IMR-90 (cell line): ENCODE data around the gene FOXP1. TPM values are rescaled to one million over a fixed set of nuclear protein-coding genes. Genes with fewer than 3 reads are reported as not detected.

Source experiments
- ATAC-seq: fragments of 200-7000 bp; cut with Tn5 transposase; 2 replicates; pipeline ENCODE4 v1.9.1; 2020; ENCODE audit warnings: low read depth, mild to moderate bottlenecking, moderate library complexity
- BruUV-seq: library from RNA; stranded (reverse); fragments of 400-500 nt; replicated peaks from 2 replicates; lab custom pipeline; 2021; lab: Mats Ljungman, UMichigan
- CTCF ChIA-PET: fragments of 300-600 bp; formaldehyde crosslinking; extraction: SDS; loops from one replicate; lab custom pipeline; 2021; ENCODE audit warnings: antibody characterized with exemption; lab: Yijun Ruan, JAX
- POLR2A ChIA-PET: fragments of 300-600 bp; sonication (Branson Sonifier 250); formaldehyde crosslinking; loops from one replicate; lab custom pipeline; 2022; ENCODE audit warnings: antibody characterized with exemption; ENCODE audit not compliant: unreplicated experiment; lab: Charles Lee
- DNase-seq: peaks from one replicate; pipeline ENCODE4 v3.0.0; 2013
- H2AFZ ChIP-seq: replicated peaks from 2 replicates; pipeline ENCODE3; 2013; ENCODE audit warnings: low read length, mild to moderate bottlenecking; ENCODE audit not compliant: poor library complexity
- H2AK5ac ChIP-seq: 2 replicates; pipeline ENCODE4 v1.6.1; 2013; ENCODE audit warnings: low read depth, low read length, inconsistent platforms
- H2AK9ac ChIP-seq: replicated peaks from 2 replicates; pipeline ENCODE3; 2013; ENCODE audit warnings: mild to moderate bottlenecking, low read depth, low read length, moderate library complexity; ENCODE audit not compliant: poor library complexity
- H2BK120ac ChIP-seq: 2 replicates; pipeline ENCODE4 v1.6.1; 2013; ENCODE audit warnings: low read depth, low read length, inconsistent platforms
- H2BK15ac ChIP-seq: 3 replicates; pipeline ENCODE4 v1.6.1; 2013; ENCODE audit warnings: low read depth, low read length, inconsistent platforms
- H2BK20ac ChIP-seq: 2 replicates; pipeline ENCODE4 v1.6.1; 2013; ENCODE audit warnings: low read depth, mild to moderate bottlenecking, inconsistent platforms, low read length, moderate library complexity
- H2BK5ac ChIP-seq: 2 replicates; pipeline ENCODE4 v1.6.1; 2013; ENCODE audit warnings: mild to moderate bottlenecking, low read depth, low read length, inconsistent platforms; ENCODE audit not compliant: poor library complexity, severe bottlenecking
- H3K14ac ChIP-seq: replicated peaks from 2 replicates; pipeline ENCODE4 v1.6.1; 2013; ENCODE audit warnings: low read depth, low read length, inconsistent platforms
- H3K18ac ChIP-seq: 2 replicates; pipeline ENCODE4 v1.6.1; 2013; ENCODE audit warnings: low read depth, low read length, control low read depth
- H3K23ac ChIP-seq: 2 replicates; pipeline ENCODE4 v1.6.1; 2013; ENCODE audit warnings: low read depth, low read length, inconsistent platforms
- H3K27ac ChIP-seq: 2 replicates; pipeline ENCODE4 v1.5.1; 2013; ENCODE audit warnings: mild to moderate bottlenecking, control low read depth, low read length; ENCODE audit not compliant: insufficient read depth
- H3K27me3 ChIP-seq: 2 replicates; pipeline ENCODE4 v1.6.1; 2013; ENCODE audit warnings: low read length; ENCODE audit not compliant: control insufficient read depth, insufficient read depth
- H3K36me3 ChIP-seq: 2 replicates; pipeline ENCODE4 v1.6.1; 2013; ENCODE audit warnings: low read length, mixed read lengths; ENCODE audit not compliant: control insufficient read depth, insufficient read depth
- H3K4ac ChIP-seq: 2 replicates; pipeline ENCODE4 v1.6.1; 2013; ENCODE audit warnings: low read depth, low read length, inconsistent platforms
- H3K4me1 ChIP-seq: 2 replicates; pipeline ENCODE4 v1.6.1; 2013; ENCODE audit warnings: low read length, mixed read lengths; ENCODE audit not compliant: control insufficient read depth, insufficient read depth
- H3K4me2 ChIP-seq: 2 replicates; pipeline ENCODE4 v1.6.1; 2013; ENCODE audit warnings: low read depth, mild to moderate bottlenecking, control low read depth, low read length, moderate library complexity
- H3K4me3 ChIP-seq: 2 replicates; pipeline ENCODE4 v1.5.1; 2013; ENCODE audit warnings: low read depth, mild to moderate bottlenecking, control low read depth, low read length, moderate library complexity; ENCODE audit not compliant: insufficient read depth
- H3K56ac ChIP-seq: 2 replicates; pipeline ENCODE4 v1.6.1; 2013; ENCODE audit warnings: low read length, inconsistent platforms; ENCODE audit not compliant: insufficient read depth; ENCODE audit errors: extremely low read depth
- H3K79me1 ChIP-seq, 2 experiments: 2 replicates each; pipeline ENCODE4 v1.6.1; 2013; ENCODE audit warnings: low read length in 2 of 2, inconsistent platforms in 1 of 2, low read depth in 1 of 2
- H3K9ac ChIP-seq: 2 replicates; pipeline ENCODE4 v1.6.1; 2013; ENCODE audit warnings: low read depth, low read length, control low read depth
- H3K9me1 ChIP-seq: 2 replicates; pipeline ENCODE4 v1.6.1; 2013; ENCODE audit warnings: low read length, inconsistent platforms; ENCODE audit not compliant: insufficient read depth
- H3K9me3 ChIP-seq: 2 replicates; pipeline ENCODE4 v1.6.1; 2013; ENCODE audit warnings: low read length; ENCODE audit not compliant: control insufficient read depth, insufficient read depth
- H4K20me1 ChIP-seq: 2 replicates; pipeline ENCODE4 v1.6.1; 2013; ENCODE audit warnings: low read length, inconsistent platforms; ENCODE audit not compliant: insufficient read depth
- H4K5ac ChIP-seq: 2 replicates; pipeline ENCODE4 v1.6.1; 2013; ENCODE audit warnings: mild to moderate bottlenecking, low read depth, low read length, control low read depth
- H4K8ac ChIP-seq, 2 experiments: 2 replicates each; pipeline ENCODE4 v1.6.1; 2013; ENCODE audit warnings: low read depth in 2 of 2, low read length in 2 of 2, control low read depth in 1 of 2, inconsistent platforms in 1 of 2
- H4K91ac ChIP-seq: 2 replicates; pipeline ENCODE4 v1.6.1; 2013; ENCODE audit warnings: low read depth, low read length, inconsistent platforms; ENCODE audit not compliant: insufficient read depth
- BHLHE40 ChIP-seq: fragments of 150-350 bp; IDR thresholded peaks from 2 replicates; pipeline ENCODE4 v1.6.1; 2016; ENCODE audit warnings: mild to moderate bottlenecking, low read depth, low read length
- CHD1 ChIP-seq: IDR thresholded peaks from 2 replicates; pipeline ENCODE4 v1.6.1; 2012; ENCODE audit warnings: low read depth, low read length, improper control_type of control experiment
- FOS ChIP-seq: fragments of 150-350 bp; IDR thresholded peaks from 2 replicates; pipeline ENCODE4 v1.6.1; 2016; ENCODE audit warnings: low read depth, low read length
- MAFK ChIP-seq: IDR thresholded peaks from 2 replicates; pipeline ENCODE4 v1.6.1; 2012; ENCODE audit warnings: low read depth, low read length, improper control_type of control experiment
- MAZ ChIP-seq: IDR thresholded peaks from 2 replicates; pipeline ENCODE4 v1.6.1; 2012; ENCODE audit warnings: low read depth, mild to moderate bottlenecking, low read length, improper control_type of control experiment, moderate library complexity, borderline replicate concordance
- NFE2L2 ChIP-seq: fragments of 150-350 bp; IDR thresholded peaks from 2 replicates; pipeline ENCODE4 v1.6.1; 2016; ENCODE audit warnings: low read depth, mild to moderate bottlenecking, low read length
- POLR2A ChIP-seq: IDR thresholded peaks from 2 replicates; pipeline ENCODE4 v1.6.1; 2012; ENCODE audit warnings: mild to moderate bottlenecking, low read depth, low read length
- RAD21 ChIP-seq: IDR thresholded peaks from 2 replicates; pipeline ENCODE4 v1.6.1; 2012; ENCODE audit warnings: low read length, improper control_type of control experiment
- RCOR1 ChIP-seq: IDR thresholded peaks from 2 replicates; pipeline ENCODE4 v1.6.1; 2012; ENCODE audit warnings: mild to moderate bottlenecking, low read length, improper control_type of control experiment; ENCODE audit not compliant: insufficient replicate concordance
- WGBS, 2 experiments: methylation state at CpG; one replicate each; pipeline versions ENCODE4 v1.1.5 to v1.1.7; 2013; ENCODE audit warnings: missing lambda C conversion rate in 2 of 2; ENCODE audit not compliant: insufficient read length in 1 of 2; ENCODE audit errors: extremely low coverage in 2 of 2; 5-methylcytosine and 5-hydroxymethylcytosine counted together
- dilution Hi-C: fragments of 300-500 bp; cut with HindIII; formaldehyde crosslinking; loops from one replicate; pipeline ENCODE4 v1.14.3; 2018; ENCODE audit warnings: low sequenced_read_pairs; ENCODE audit not compliant: unreplicated experiment
- in situ Hi-C: fragments of 300-500 bp; cut with MboI; formaldehyde crosslinking; loops from 3 replicates; pipeline ENCODE4 v1.14.3; 2019; ENCODE audit warnings: low sequenced_read_pairs, inconsistent platforms, mixed read lengths
- intact Hi-C: fragments of 100-400 bp; cut with micrococcal nuclease; formaldehyde crosslinking; loops from 2 replicates; pipeline ENCODE4 v1.10.0; 2022
- polyA plus RNA-seq, 3 experiments: library from polyadenylated mRNA; depleted of rRNA; stranded (reverse); fragments of >200 nt; gene quantifications; 2 replicates each; pipeline ENCODE4 v1.2.3, GENCODE V29; 2012; ENCODE audit warnings: low replicate concordance in 1 of 3
- total RNA-seq: library from RNA; depleted of rRNA; stranded (reverse); fragments of >200 nt; gene quantifications from 2 replicates; pipeline ENCODE4 v1.2.3, GENCODE V29; 2012
- TF ChIP-seq, protein P1 (sequence below): fragments of 150-350 bp; IDR thresholded peaks from 2 replicates; pipeline ENCODE4 v1.6.1; 2017; ENCODE audit warnings: mild to moderate bottlenecking, antibody characterized with exemption, low read length, low read depth
- TF ChIP-seq, protein P2 (sequence below): fragments of 150-350 bp; IDR thresholded peaks from 2 replicates; pipeline ENCODE4 v1.6.1; 2016; ENCODE audit warnings: low read depth, mild to moderate bottlenecking, low read length, moderate library complexity, borderline replicate concordance
- TF ChIP-seq, protein P3 (sequence below): conservative IDR thresholded peaks from 2 replicates; pipeline ENCODE4 v1.5.1; 2012; ENCODE audit warnings: mild to moderate bottlenecking, low read depth, low read length, improper control_type of control experiment

The FOXP1 gene
- total and polyA plus RNA-seq, 2 of the 4 experiments (the other 2 are of a cell fraction), result 37.0 to 132 TPM

DNA sequence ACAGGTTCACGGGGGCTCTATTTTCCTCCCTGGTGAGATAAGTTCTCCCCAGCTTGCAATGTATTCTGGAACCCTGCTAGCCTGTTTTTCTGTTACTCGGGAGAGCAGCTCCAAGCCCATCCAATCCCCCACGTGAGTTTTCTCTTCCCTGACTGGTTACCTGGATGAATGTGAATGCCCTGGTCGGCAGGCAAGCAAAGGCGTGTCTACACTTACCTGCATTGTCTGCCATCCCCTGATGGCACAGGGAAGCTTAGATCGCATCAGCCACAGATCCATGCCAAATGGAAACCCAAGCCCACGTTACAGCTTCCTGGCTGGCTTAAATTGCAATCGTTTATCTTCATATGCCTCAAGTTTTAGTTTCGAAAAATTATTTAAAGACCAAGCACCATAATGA is 149.9 kb downstream of the FOXP1 start:
- in situ Hi-C loops, result no loop called here
- intact Hi-C loops, result no loop called here
- H2BK15ac ChIP-seq, result no peak overlapping the region
- no peak overlapping the region for H3K23ac ChIP-seq
- BruUV-seq, result no TSS peak
- no peak overlapping the region for H3K9ac ChIP-seq
- no peak overlapping the region for H3K27ac ChIP-seq
- DNase-seq (no peak), ATAC-seq (no peak)
- no peaks in the 10 kb centered on the region for H3K36me3 ChIP-seq
- no peak overlapping the region for H2AK5ac ChIP-seq
- no peak overlapping the region for H2AFZ ChIP-seq
- H3K79me1 ChIP-seq, result peaks cover 4 to 28% of the 10 kb centered on the region in 2 experiments; a peak in 3 of 4 replicates
- H3K4me3 ChIP-seq, result no peak overlapping the region
- H3K14ac ChIP-seq, result no peak overlapping the region
- ChIA-PET POLR2A (no interaction called here), CTCF (no interaction called here)
- WGBS, 2 experiments, result 46% methylated on average over 3 of the region's 9 CpGs; no CpG with 5 or more reads in 1 of the 2 experiments
- H2BK120ac ChIP-seq, result no peak overlapping the region
- no peak overlapping the region for H4K8ac ChIP-seq
- H2BK5ac ChIP-seq, result no peak overlapping the region
- H3K18ac ChIP-seq, result no peak overlapping the region
- H3K4ac ChIP-seq, result no peak overlapping the region
- no peak overlapping the region for H4K5ac ChIP-seq
- H3K9me3 ChIP-seq, result no peaks in the 10 kb centered on the region
- H2BK20ac ChIP-seq, result no peak overlapping the region
- H4K20me1 ChIP-seq, result no peaks in the 10 kb centered on the region; the same call in 1 of the 2 replicates
- dilution Hi-C loops, result no loop called here
- TF ChIP-seq BHLHE40 (no peak), CHD1 (no peak), NFE2L2 (no peak), MAZ (no peak), MAFK (no peak), FOS (no peak), POLR2A (no peak), RCOR1 (no peak), RAD21 (no peak)
- TF ChIP-seq, protein P1, sequence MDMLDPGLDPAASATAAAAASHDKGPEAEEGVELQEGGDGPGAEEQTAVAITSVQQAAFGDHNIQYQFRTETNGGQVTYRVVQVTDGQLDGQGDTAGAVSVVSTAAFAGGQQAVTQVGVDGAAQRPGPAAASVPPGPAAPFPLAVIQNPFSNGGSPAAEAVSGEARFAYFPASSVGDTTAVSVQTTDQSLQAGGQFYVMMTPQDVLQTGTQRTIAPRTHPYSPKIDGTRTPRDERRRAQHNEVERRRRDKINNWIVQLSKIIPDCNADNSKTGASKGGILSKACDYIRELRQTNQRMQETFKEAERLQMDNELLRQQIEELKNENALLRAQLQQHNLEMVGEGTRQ, result no peak
- TF ChIP-seq, protein P2, sequence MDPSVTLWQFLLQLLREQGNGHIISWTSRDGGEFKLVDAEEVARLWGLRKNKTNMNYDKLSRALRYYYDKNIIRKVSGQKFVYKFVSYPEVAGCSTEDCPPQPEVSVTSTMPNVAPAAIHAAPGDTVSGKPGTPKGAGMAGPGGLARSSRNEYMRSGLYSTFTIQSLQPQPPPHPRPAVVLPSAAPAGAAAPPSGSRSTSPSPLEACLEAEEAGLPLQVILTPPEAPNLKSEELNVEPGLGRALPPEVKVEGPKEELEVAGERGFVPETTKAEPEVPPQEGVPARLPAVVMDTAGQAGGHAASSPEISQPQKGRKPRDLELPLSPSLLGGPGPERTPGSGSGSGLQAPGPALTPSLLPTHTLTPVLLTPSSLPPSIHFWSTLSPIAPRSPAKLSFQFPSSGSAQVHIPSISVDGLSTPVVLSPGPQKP, result no peak
- TF ChIP-seq, protein P3, sequence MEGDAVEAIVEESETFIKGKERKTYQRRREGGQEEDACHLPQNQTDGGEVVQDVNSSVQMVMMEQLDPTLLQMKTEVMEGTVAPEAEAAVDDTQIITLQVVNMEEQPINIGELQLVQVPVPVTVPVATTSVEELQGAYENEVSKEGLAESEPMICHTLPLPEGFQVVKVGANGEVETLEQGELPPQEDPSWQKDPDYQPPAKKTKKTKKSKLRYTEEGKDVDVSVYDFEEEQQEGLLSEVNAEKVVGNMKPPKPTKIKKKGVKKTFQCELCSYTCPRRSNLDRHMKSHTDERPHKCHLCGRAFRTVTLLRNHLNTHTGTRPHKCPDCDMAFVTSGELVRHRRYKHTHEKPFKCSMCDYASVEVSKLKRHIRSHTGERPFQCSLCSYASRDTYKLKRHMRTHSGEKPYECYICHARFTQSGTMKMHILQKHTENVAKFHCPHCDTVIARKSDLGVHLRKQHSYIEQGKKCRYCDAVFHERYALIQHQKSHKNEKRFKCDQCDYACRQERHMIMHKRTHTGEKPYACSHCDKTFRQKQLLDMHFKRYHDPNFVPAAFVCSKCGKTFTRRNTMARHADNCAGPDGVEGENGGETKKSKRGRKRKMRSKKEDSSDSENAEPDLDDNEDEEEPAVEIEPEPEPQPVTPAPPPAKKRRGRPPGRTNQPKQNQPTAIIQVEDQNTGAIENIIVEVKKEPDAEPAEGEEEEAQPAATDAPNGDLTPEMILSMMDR, result no peak
- H3K9me1 ChIP-seq, result peaks cover 7% of the 10 kb centered on the region
- H3K4me2 ChIP-seq, result no peak overlapping the region
- no peak overlapping the region for H2AK9ac ChIP-seq
- no peaks in the 10 kb centered on the region for H3K27me3 ChIP-seq
- H4K91ac ChIP-seq, result no peak overlapping the region
- no peak overlapping the region for H3K56ac ChIP-seq
- peaks cover 2% of the 10 kb centered on the region; the same call in 1 of the 2 replicates for H3K4me1 ChIP-seq
